ENCODE results near the gene PREX1.

- TF ChIP-seq CTCF (IDR thresholded peaks at IDR 0.05) (no peak), POLR2A (IDR thresholded peaks at IDR 0.05) (no peak)
Observed at GRCh38 chr20:48783533-48784272, 44.1 kb downstream of the PREX1 start.
